Measurements from ENCODE around the gene CFAP97D1. TPM values are rescaled to one million over a fixed set of nuclear protein-coding genes. Genes with fewer than 3 reads are reported as not detected.

The CFAP97D1 gene
- total RNA-seq, 1 donor from 2014 or later, result not detected

DNA sequence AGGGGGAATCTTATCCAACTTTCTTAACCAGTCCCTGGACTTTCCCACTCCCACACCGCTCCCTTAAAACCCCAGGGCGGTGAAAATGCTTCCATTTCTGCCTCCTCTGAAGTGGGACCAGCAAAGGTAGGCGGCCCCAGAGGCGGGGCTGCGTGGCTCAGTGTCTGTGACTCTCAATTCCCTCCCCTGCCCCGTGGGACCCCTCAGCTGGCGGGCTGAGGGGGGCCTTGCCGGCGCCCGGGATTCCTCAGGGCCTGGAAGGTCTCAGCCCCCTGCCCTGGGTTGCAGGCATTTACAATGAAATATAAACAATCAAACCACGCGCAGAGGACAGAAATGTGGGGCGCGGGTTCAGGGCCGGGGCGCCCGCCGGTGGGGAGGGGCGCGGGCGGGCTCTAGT lies 25.3 kb upstream of the CFAP97D1 start:
- no peak overlapping the region for H3K27ac ChIP-seq
- no peak for ATAC-seq
- H3K4me3 ChIP-seq, result no peak overlapping the region
- peaks cover 19% of the 10 kb centered on the region for H3K27me3 ChIP-seq
- TF ChIP-seq, protein P1, sequence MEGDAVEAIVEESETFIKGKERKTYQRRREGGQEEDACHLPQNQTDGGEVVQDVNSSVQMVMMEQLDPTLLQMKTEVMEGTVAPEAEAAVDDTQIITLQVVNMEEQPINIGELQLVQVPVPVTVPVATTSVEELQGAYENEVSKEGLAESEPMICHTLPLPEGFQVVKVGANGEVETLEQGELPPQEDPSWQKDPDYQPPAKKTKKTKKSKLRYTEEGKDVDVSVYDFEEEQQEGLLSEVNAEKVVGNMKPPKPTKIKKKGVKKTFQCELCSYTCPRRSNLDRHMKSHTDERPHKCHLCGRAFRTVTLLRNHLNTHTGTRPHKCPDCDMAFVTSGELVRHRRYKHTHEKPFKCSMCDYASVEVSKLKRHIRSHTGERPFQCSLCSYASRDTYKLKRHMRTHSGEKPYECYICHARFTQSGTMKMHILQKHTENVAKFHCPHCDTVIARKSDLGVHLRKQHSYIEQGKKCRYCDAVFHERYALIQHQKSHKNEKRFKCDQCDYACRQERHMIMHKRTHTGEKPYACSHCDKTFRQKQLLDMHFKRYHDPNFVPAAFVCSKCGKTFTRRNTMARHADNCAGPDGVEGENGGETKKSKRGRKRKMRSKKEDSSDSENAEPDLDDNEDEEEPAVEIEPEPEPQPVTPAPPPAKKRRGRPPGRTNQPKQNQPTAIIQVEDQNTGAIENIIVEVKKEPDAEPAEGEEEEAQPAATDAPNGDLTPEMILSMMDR (IDR thresholded peaks at IDR 0.05), result no peak
- H3K9me3 ChIP-seq, result no peaks in the 10 kb centered on the region
- intact Hi-C loops (cut with DNase I), result loop anchor here (5.0 to 10.0 kb wide), 2 partner anchors 63 to 170 kb away; no protein-coding TSS in a partner anchor
- DNase-seq, result no peak
- peaks cover 9% of the 10 kb centered on the region for H3K4me1 ChIP-seq
- H3K36me3 ChIP-seq, result no peaks in the 10 kb centered on the region

DNA sequence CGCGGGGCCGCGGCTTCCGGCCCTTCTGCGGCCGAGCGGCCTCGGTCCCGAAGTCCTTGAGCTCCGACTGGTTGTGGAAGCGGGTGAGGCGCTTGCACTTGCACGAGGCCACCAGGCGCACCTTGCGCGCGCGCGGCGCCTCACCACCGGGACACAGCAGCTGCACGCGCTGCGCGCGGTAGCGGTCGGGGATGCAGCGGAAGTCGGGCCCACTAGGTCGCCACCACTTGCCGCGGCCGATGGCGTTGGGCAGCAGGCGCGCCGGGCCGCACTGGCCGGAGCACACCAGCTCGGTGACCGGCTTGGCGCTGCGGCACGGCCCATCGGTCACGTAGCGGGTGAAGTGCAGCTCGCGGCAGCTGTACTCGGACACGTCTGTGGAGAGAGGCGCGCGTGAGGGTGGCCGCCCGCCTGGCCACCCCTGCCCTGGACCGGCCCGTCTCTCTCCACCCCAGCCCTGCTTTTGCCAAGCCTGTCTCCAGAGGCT lies 24.8 kb upstream of the CFAP97D1 start:
- intact Hi-C loops (cut with DNase I), result loop anchor here (5.0 to 10.0 kb wide), 2 partner anchors 63 to 171 kb away; no protein-coding TSS in a partner anchor
- Histone ChIP-seq H3K27ac (no peak overlapping the region), H3K36me3 (no peaks in the 10 kb centered on the region), H3K4me1 (peaks cover 9% of the 10 kb centered on the region), H3K4me3 (no peak overlapping the region), H3K9me3 (no peaks in the 10 kb centered on the region), H3K27me3 (peaks cover 19% of the 10 kb centered on the region)
- TF ChIP-seq, protein P1 (IDR thresholded peaks at IDR 0.05), result no peak
- ATAC-seq (peak; percentile 4), DNase-seq (no peak)

DNA sequence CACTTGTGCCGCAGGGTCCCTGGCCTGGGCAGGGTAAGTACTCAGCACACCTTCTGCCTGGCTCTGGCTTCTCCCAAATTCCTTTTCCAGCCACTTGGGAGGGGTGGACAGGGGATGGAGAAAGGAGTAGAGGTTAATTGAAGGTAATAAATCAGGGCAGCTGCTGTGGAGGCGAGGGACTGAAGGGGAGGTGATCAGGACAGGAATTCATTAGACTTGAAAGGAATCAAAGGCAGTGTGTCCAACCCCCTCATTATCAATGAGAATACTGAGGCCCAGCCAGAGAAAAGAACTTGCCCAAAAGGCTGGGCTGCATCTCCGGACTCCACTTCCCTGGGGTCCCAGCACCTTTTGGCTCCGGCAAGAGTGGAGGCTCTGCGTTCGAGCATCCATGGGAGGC lies 24.0 kb upstream of the CFAP97D1 start:
- H3K4me3 ChIP-seq, result no peak overlapping the region
- H3K27ac ChIP-seq, result no peak overlapping the region
- ATAC-seq (no peak), DNase-seq (no peak)
- no peaks in the 10 kb centered on the region for H3K9me3 ChIP-seq
- TF ChIP-seq, protein P1 (IDR thresholded peaks at IDR 0.05), result no peak
- no peaks in the 10 kb centered on the region for H3K36me3 ChIP-seq
- peaks cover 19% of the 10 kb centered on the region for H3K27me3 ChIP-seq
- intact Hi-C loops (cut with DNase I), result loop anchor here (5.0 to 10.0 kb wide), 2 partner anchors 64 to 171 kb away; no protein-coding TSS in a partner anchor
- peaks cover 9% of the 10 kb centered on the region for H3K4me1 ChIP-seq

DNA sequence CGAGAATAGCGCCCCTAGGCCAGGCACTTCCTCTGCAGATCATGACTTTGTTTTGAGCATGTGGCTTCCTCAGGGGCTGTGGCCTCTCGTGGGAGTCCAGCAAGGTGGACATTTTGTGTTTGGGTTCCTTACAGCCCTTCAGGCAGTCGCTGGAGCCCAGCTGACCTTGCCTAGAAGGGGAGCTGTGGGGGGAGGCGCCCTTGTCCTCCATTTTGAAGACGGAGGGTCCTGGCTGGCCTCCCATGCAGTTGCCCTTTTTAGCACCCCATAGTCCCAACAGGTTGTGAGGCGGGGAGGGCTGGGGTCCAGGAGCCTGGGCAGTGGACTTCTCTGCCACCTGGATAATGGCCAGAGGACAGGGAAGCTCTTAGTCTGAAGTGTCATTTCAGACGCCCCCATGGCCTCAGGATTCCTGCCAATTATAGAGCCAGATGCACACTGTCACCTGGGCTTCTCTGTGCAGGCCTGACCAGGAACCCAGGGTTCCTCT lies 23.0 kb upstream of the CFAP97D1 start:
- peaks cover 19% of the 10 kb centered on the region for H3K27me3 ChIP-seq
- DNase-seq (no peak), ATAC-seq (no peak)
- no peaks in the 10 kb centered on the region for H3K9me3 ChIP-seq
- intact Hi-C loops (cut with DNase I), result loop anchor here (5.0 to 10.0 kb wide), 2 partner anchors 65 to 172 kb away; no protein-coding TSS in a partner anchor
- peaks cover 9% of the 10 kb centered on the region for H3K4me1 ChIP-seq
- TF ChIP-seq, protein P1 (IDR thresholded peaks at IDR 0.05), result no peak
- H3K36me3 ChIP-seq, result no peaks in the 10 kb centered on the region
- no peak overlapping the region for H3K27ac ChIP-seq
- H3K4me3 ChIP-seq, result no peak overlapping the region

DNA sequence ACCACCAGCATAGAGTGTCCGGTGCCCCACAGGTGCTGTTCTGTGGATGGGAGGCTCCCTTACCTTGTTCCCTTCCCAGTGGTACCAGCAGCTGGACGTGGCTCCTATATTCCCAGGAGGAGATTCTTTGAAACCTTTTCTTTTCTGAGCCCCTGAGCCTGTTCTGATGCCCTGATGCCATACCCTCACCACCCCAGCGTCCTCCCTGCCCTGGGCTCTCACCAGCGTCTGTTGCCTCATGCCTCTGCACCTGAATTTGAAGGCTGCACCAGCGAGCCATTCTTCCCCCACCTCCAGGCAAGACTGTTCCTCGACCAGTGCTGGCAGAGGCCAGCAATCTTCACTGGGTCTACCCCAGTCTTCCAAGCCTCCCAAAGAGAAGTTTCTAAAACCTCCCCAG lies 22.1 kb upstream of the CFAP97D1 start:
- no peak for DNase-seq
- ATAC-seq, result no peak
- TF ChIP-seq, protein P1 (IDR thresholded peaks at IDR 0.05), result no peak
- Histone ChIP-seq H3K4me1 (peaks cover 9% of the 10 kb centered on the region), H3K36me3 (no peaks in the 10 kb centered on the region), H3K27me3 (peaks cover 19% of the 10 kb centered on the region), H3K27ac (no peak overlapping the region), H3K9me3 (no peaks in the 10 kb centered on the region), H3K4me3 (no peak overlapping the region)
- intact Hi-C loops (cut with DNase I), result loop anchor here (5.0 to 10.0 kb wide), 2 partner anchors 66 to 173 kb away; no protein-coding TSS in a partner anchor
